Liver (tissue), 9 donors: ENCODE results near the gene GNG4. TPM values are rescaled to one million over a fixed set of nuclear protein-coding genes. Genes with fewer than 3 reads are reported as not detected.

Experiments used
- DNase-seq: peaks from one replicate; pipeline ENCODE4 v3.0.0-alpha.2; 2017; ENCODE audit warnings: low spot score
- H3K27ac ChIP-seq, 2 donors: one replicate each; pipeline ENCODE4 v1.7.0; 2013; ENCODE audit warnings: inconsistent platforms in 2 of 2, low read length in 2 of 2, control low read depth in 1 of 2, low read depth in 1 of 2, mild to moderate bottlenecking in 1 of 2
- H3K27me3 ChIP-seq, 4 donors: one replicate each; pipeline versions ENCODE4 v1.6.1 to v1.7.0; 2013; ENCODE audit warnings: low read length in 3 of 4, inconsistent platforms in 1 of 4, mild to moderate bottlenecking in 1 of 4, moderate library complexity in 1 of 4; ENCODE audit not compliant: control insufficient read depth in 4 of 4, insufficient read depth in 4 of 4
- H3K36me3 ChIP-seq, 4 donors: one replicate each; pipeline versions ENCODE4 v1.6.1 to v1.7.0; 2013; ENCODE audit warnings: low read length in 3 of 4, mild to moderate bottlenecking in 3 of 4, low read depth in 1 of 4, moderate library complexity in 1 of 4; ENCODE audit not compliant: control insufficient read depth in 4 of 4, insufficient read depth in 3 of 4
- H3K4me1 ChIP-seq, 4 donors: one replicate each; pipeline versions ENCODE4 v1.6.1 to v1.7.0; 2013; ENCODE audit warnings: low read length in 3 of 4, mild to moderate bottlenecking in 3 of 4, moderate library complexity in 1 of 4; ENCODE audit not compliant: control insufficient read depth in 4 of 4, insufficient read depth in 4 of 4
- H3K4me3 ChIP-seq, 3 donors: one replicate each; pipeline versions ENCODE4 v1.6.1 to v1.7.0; 2013; ENCODE audit warnings: low read length in 3 of 3, control low read depth in 1 of 3, low read depth in 1 of 3, mild to moderate bottlenecking in 1 of 3
- H3K9ac ChIP-seq, 2 donors: one replicate each; pipeline ENCODE4 v1.7.0; 2013; ENCODE audit warnings: low read length in 2 of 2, mild to moderate bottlenecking in 2 of 2, moderate library complexity in 2 of 2, control low read depth in 1 of 2, low read depth in 1 of 2
- H3K9me3 ChIP-seq, 4 donors: one replicate each; pipeline versions ENCODE4 v1.6.1 to v1.7.0; 2013; ENCODE audit warnings: low read length in 3 of 4; ENCODE audit not compliant: control insufficient read depth in 4 of 4
- EGR1 ChIP-seq, 2 donors: IDR thresholded peaks; 2 replicates each; pipeline ENCODE4 v1.6.1; 2016 to 2018; ENCODE audit warnings: antibody characterized with exemption in 2 of 2, low read depth in 2 of 2
- FOXA1 ChIP-seq: IDR thresholded peaks from 2 replicates; pipeline ENCODE4 v1.6.1; 2016; ENCODE audit warnings: antibody characterized with exemption
- FOXA2 ChIP-seq: IDR thresholded peaks from 2 replicates; pipeline ENCODE4 v1.6.1; 2016; ENCODE audit warnings: antibody characterized with exemption
- GABPA ChIP-seq, 2 donors: IDR thresholded peaks in 1 of 2; conservative IDR thresholded peaks in 1 of 2; 2 replicates each; pipeline ENCODE4 v1.6.1; 2016; ENCODE audit warnings: antibody characterized with exemption in 2 of 2, mild to moderate bottlenecking in 1 of 2, moderate library complexity in 1 of 2
- HNF4A ChIP-seq, 2 donors: conservative IDR thresholded peaks; 2 replicates each; pipeline ENCODE4 v1.6.1; 2016; ENCODE audit warnings: antibody characterized with exemption in 2 of 2, mild to moderate bottlenecking in 2 of 2
- HNF4G ChIP-seq: IDR thresholded peaks from 2 replicates; pipeline ENCODE4 v1.6.1; 2016; ENCODE audit warnings: antibody characterized with exemption
- JUND ChIP-seq, 2 donors: IDR thresholded peaks; 2 replicates each; pipeline ENCODE4 v1.6.1; 2016; ENCODE audit warnings: antibody characterized with exemption in 2 of 2
- MAX ChIP-seq: IDR thresholded peaks from 2 replicates; pipeline ENCODE4 v1.6.1; 2016; ENCODE audit warnings: antibody characterized with exemption
- NR2F2 ChIP-seq: IDR thresholded peaks from 2 replicates; pipeline ENCODE4 v1.6.1; 2016; ENCODE audit warnings: antibody characterized with exemption
- RAD21 ChIP-seq, 2 donors: IDR thresholded peaks; 2 replicates each; pipeline ENCODE4 v1.6.1; 2016; ENCODE audit warnings: antibody characterized with exemption in 2 of 2, mild to moderate bottlenecking in 2 of 2
- REST ChIP-seq: IDR thresholded peaks from 2 replicates; pipeline ENCODE4 v1.6.1; 2016; ENCODE audit warnings: antibody characterized with exemption, mild to moderate bottlenecking
- RXRA ChIP-seq, 2 donors: IDR thresholded peaks; 2 replicates each; pipeline ENCODE4 v1.6.1; 2017 to 2018; ENCODE audit warnings: antibody characterized with exemption in 2 of 2, mild to moderate bottlenecking in 1 of 2
- SP1 ChIP-seq: IDR thresholded peaks from 2 replicates; pipeline ENCODE4 v1.6.1; 2018; ENCODE audit warnings: antibody characterized with exemption, mild to moderate bottlenecking
- TAF1 ChIP-seq: conservative IDR thresholded peaks from 2 replicates; pipeline ENCODE4 v1.6.1; 2016; ENCODE audit warnings: antibody characterized with exemption, mild to moderate bottlenecking
- YY1 ChIP-seq: IDR thresholded peaks from 2 replicates; pipeline ENCODE4 v1.6.1; 2016; ENCODE audit warnings: antibody characterized with exemption, mild to moderate bottlenecking
- WGBS: extraction: QIAGEN DNeasy Blood & Tissue Kit; methylation state at CpG from one replicate; pipeline ENCODE4 v1.1.7; 2013; 5-methylcytosine and 5-hydroxymethylcytosine counted together
- polyA plus RNA-seq, 2 donors: library from polyadenylated mRNA; stranded (reverse) in 1 of 2; unstranded in 1 of 2; fragments of 200-250 nt in 1 of 2; fragments of >200 nt in 1 of 2; fragmentation: Nextera tagmentation in 1 of 2; extraction: Ambion mirVana in 1 of 2; gene quantifications; one replicate each; pipeline versions ENCODE4 v1.2.1 to v1.2.3, GENCODE V29; 2013 to 2015
- total RNA-seq, 2 donors: library from RNA; depleted of rRNA; stranded (reverse); fragments of >200 nt; gene quantifications; one replicate each; pipeline ENCODE4 v1.2.3, GENCODE V29; 2014
- TF ChIP-seq, protein P1 (sequence below): IDR thresholded peaks from 2 replicates; pipeline ENCODE4 v1.6.1; 2016; ENCODE audit warnings: antibody characterized with exemption
- TF ChIP-seq, protein P2 (sequence below): fragments of 150-350 bp; IDR thresholded peaks from 2 replicates; pipeline ENCODE4 v1.5.1; 2017; ENCODE audit warnings: improper control_type of control experiment, low read depth, low read length; ENCODE audit not compliant: missing input control
- TF ChIP-seq, protein P3 (sequence below): IDR thresholded peaks from 2 replicates; pipeline ENCODE4 v1.6.1; 2016; ENCODE audit warnings: antibody characterized with exemption
- donor health status: healthy.
- donor health status: healthy.
- donor health status: healthy.
- donor health status: healthy.
- donor health status: healthy.

Gene GNG4
- total and polyA plus RNA-seq, 4 donors = 0.65 TPM; not detected in 3

GRCh38 chr1:235688096-235688495, 38.5 kb upstream of the GNG4 start:
- no peak overlapping the region for H3K27ac ChIP-seq
- no peak overlapping the region for H3K4me3 ChIP-seq
- WGBS = 96% methylated on average over 3 of the region's 3 CpGs
- no peak for DNase-seq
- H3K9ac ChIP-seq = no peak overlapping the region
- H3K4me1 ChIP-seq = no peaks in the 10 kb centered on the region
- no peaks in the 10 kb centered on the region for H3K27me3 ChIP-seq
- H3K36me3 ChIP-seq = peaks cover 9 to 22% (median 15%) of the 10 kb centered on the region in 4 donors
- H3K9me3 ChIP-seq = no peaks in the 10 kb centered on the region
- TF ChIP-seq EGR1 (IDR thresholded peaks at IDR 0.05; ENCODE audit: low read depth in 2 of 2) (no peak), SP1 (no peak), MAX (no peak), FOXA1 (no peak), GABPA (IDR thresholded peaks at IDR 0.05 in 1 of 2, conservative IDR thresholded peaks at IDR 0.05 in 1 of 2) (no peak), FOXA2 (no peak), TAF1 (no peak), RAD21 (IDR thresholded peaks at IDR 0.05) (no peak), YY1 (no peak), JUND (IDR thresholded peaks at IDR 0.05) (no peak), HNF4A (conservative IDR thresholded peaks at IDR 0.05) (no peak), REST (no peak), RXRA (IDR thresholded peaks at IDR 0.05) (no peak), NR2F2 (no peak), HNF4G (no peak)
- TF ChIP-seq, protein P1, sequence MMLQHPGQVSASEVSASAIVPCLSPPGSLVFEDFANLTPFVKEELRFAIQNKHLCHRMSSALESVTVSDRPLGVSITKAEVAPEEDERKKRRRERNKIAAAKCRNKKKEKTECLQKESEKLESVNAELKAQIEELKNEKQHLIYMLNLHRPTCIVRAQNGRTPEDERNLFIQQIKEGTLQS = no peak
- TF ChIP-seq, protein P2, sequence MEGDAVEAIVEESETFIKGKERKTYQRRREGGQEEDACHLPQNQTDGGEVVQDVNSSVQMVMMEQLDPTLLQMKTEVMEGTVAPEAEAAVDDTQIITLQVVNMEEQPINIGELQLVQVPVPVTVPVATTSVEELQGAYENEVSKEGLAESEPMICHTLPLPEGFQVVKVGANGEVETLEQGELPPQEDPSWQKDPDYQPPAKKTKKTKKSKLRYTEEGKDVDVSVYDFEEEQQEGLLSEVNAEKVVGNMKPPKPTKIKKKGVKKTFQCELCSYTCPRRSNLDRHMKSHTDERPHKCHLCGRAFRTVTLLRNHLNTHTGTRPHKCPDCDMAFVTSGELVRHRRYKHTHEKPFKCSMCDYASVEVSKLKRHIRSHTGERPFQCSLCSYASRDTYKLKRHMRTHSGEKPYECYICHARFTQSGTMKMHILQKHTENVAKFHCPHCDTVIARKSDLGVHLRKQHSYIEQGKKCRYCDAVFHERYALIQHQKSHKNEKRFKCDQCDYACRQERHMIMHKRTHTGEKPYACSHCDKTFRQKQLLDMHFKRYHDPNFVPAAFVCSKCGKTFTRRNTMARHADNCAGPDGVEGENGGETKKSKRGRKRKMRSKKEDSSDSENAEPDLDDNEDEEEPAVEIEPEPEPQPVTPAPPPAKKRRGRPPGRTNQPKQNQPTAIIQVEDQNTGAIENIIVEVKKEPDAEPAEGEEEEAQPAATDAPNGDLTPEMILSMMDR = no peak
- TF ChIP-seq, protein P3, sequence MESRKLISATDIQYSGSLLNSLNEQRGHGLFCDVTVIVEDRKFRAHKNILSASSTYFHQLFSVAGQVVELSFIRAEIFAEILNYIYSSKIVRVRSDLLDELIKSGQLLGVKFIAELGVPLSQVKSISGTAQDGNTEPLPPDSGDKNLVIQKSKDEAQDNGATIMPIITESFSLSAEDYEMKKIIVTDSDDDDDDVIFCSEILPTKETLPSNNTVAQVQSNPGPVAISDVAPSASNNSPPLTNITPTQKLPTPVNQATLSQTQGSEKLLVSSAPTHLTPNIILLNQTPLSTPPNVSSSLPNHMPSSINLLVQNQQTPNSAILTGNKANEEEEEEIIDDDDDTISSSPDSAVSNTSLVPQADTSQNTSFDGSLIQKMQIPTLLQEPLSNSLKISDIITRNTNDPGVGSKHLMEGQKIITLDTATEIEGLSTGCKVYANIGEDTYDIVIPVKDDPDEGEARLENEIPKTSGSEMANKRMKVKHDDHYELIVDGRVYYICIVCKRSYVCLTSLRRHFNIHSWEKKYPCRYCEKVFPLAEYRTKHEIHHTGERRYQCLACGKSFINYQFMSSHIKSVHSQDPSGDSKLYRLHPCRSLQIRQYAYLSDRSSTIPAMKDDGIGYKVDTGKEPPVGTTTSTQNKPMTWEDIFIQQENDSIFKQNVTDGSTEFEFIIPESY = no peak
